LNCaP clone FGC (cell line): Measurements from ENCODE around the gene ARID4A.
"Not testable (repeated sequence)": the region's sequence is repeated elsewhere in the genome, so short reads cannot be mapped to it uniquely, and the experiment has no call there.

ENCODE experiments used
- DNase-seq: peaks from one replicate; pipeline ENCODE4 v3.0.0-alpha.2; 2011; ENCODE audit warnings: low read depth
- H3K4me3 ChIP-seq: 2 replicates; pipeline ENCODE4 v1.5.1; 2011; ENCODE audit warnings: mild to moderate bottlenecking, low read depth, low read length, control low read depth
- CTCF ChIP-seq: IDR thresholded peaks from 2 replicates; pipeline ENCODE4 v1.5.1; 2012; ENCODE audit warnings: mild to moderate bottlenecking; ENCODE audit not compliant: control insufficient read depth, insufficient read depth; ENCODE audit errors: extremely low read depth

The ARID4A gene

GRCh38 chr14:58298477-58299400 lies at the start of gene ARID4A:
TSS of gene ARID4A (plus strand) at chr14:58298555. CDS start at chr14:58299855, 1,300 bp downstream.
- peak; percentile 1 for DNase-seq
- peak within 1 kb of the TSS; percentile 84 for H3K4me3 ChIP-seq
- no peak for TF ChIP-seq CTCF

- no peak for TF ChIP-seq CTCF
- H3K4me3 ChIP-seq: no peak overlapping the region
- no peak for DNase-seq
Observed at GRCh38 chr14:58249611-58250010, 48.7 kb upstream of the ARID4A start.

GRCh38 chr14:58258156-58258555 lies 40.2 kb upstream of the ARID4A start:
- no peak overlapping the region for H3K4me3 ChIP-seq
- DNase-seq: no peak
- no peak for TF ChIP-seq CTCF

- not testable (repeated sequence) for DNase-seq
Observed at GRCh38 chr14:58262005-58262404, 36.4 kb upstream of the ARID4A start.

GRCh38 chr14:58265401-58265800 lies 33.0 kb upstream of the ARID4A start:
- no peak overlapping the region for H3K4me3 ChIP-seq
- TF ChIP-seq CTCF: no peak
- no peak for DNase-seq

More at GRCh38 chr14:58262005-58262404, 36.4 kb upstream of the ARID4A start:
- not testable (repeated sequence) for H3K4me3 ChIP-seq

- no peak overlapping the region for H3K4me3 ChIP-seq
- DNase-seq: no peak
- TF ChIP-seq CTCF: no peak
Observed at GRCh38 chr14:58270628-58271027, 27.7 kb upstream of the ARID4A start.

GRCh38 chr14:58272588-58273372 lies 25.6 kb upstream of the ARID4A start:
- DNase-seq: peak; percentile 41
- 0 out of 2 replicates have a peak, but pooled peaks have one; percentile 6 for TF ChIP-seq CTCF
- H3K4me3 ChIP-seq: no peak overlapping the region
